Measurements from ENCODE around the gene PTPRK.

DNA sequence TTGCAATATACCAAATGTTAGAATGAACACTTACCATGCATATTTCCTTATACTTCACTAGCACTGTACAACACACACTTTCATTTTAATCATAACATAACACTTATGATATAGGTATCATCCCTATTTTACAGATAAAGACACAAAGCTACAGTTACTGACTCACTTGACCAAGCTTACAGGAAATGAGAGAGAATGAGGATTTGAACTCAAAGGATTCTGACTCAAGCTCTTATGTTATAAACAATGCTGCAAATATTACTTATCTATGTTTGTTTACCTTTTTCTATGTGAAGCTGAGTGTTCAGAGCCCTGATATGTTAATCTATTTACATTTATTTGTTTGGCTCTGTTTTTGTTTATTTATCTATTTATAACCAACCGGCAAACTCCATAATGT is 245.4 kb downstream of the PTPRK start:
- TF ChIP-seq FOXM1 (IDR thresholded peaks at IDR 0.05; ENCODE audit: borderline replicate concordance), result no peak
- TF ChIP-seq ELF4 (IDR thresholded peaks at IDR 0.05), result no peak
- TF ChIP-seq SUZ12 (IDR thresholded peaks at IDR 0.05), result no peak
- TF ChIP-seq CTBP1 (IDR thresholded peaks at IDR 0.05; ENCODE audit: borderline replicate concordance), result no peak
- no peak for TF ChIP-seq TARDBP (IDR thresholded peaks at IDR 0.05)
- no peak for TF ChIP-seq ZNF384 (IDR thresholded peaks at IDR 0.05)
- no peak for TF ChIP-seq BHLHE40 (IDR thresholded peaks at IDR 0.05; ENCODE audit: borderline replicate concordance)
- no peak for TF ChIP-seq FOXK2 (IDR thresholded peaks at IDR 0.05)
- TF ChIP-seq FOXA1 (IDR thresholded peaks at IDR 0.05), result no peak

Data from HEK293T (cell line).